Astrocyte (in vitro differentiated cells and primary cell): ENCODE results near the gene KRTAP4-11.
"Not testable (repeated sequence)": the region's sequence is repeated elsewhere in the genome, so short reads cannot be mapped to it uniquely, and the experiment has no call there.

ENCODE experiments used
- CTCF ChIP-seq: IDR thresholded peaks from 2 replicates; pipeline ENCODE4 v1.5.1; 2011; ENCODE audit warnings: low read depth, mild to moderate bottlenecking, inconsistent platforms, low read length, moderate library complexity; ENCODE audit not compliant: insufficient read depth
- EZH2 ChIP-seq: IDR thresholded peaks from 2 replicates; pipeline ENCODE4 v1.6.1; 2012; ENCODE audit warnings: mild to moderate bottlenecking, low read length, inconsistent platforms; ENCODE audit not compliant: insufficient read depth

- not testable (repeated sequence) for TF ChIP-seq CTCF, EZH2
These were observed 13.7 kb downstream of the KRTAP4-11 start for GRCh38 chr17:41104386-41105038.
